Measurements from ENCODE around the gene WASF3. TPM values are rescaled to one million over a fixed set of nuclear protein-coding genes. Genes with fewer than 3 reads are reported as not detected.

The WASF3 gene
- total and polyA plus RNA-seq, 10 of the 15 experiments (the other 5 are each of a cell fraction or from before 2014, with no cell fraction given), result under 0.01 to 0.10 (median 0.01) TPM; not detected in 7

- no peak for TF ChIP-seq PKNOX1 (IDR thresholded peaks at IDR 0.05)
- no peak for TF ChIP-seq ZBTB11 (CRISPR knock-in tag; IDR thresholded peaks at IDR 0.05)
- TF ChIP-seq ASH2L (IDR thresholded peaks at IDR 0.05; ENCODE audit: borderline replicate concordance, low read depth), result no peak
- no peak for TF ChIP-seq EGR1 (IDR thresholded peaks at IDR 0.05; ENCODE audit: borderline replicate concordance in 1 of 2, low read depth in 2 of 2, low read length in 2 of 2)
- TF ChIP-seq SMAD1 (IDR thresholded peaks at IDR 0.05; ENCODE audit: low read depth, partially characterized antibody), result no peak
- no peak for TF ChIP-seq NBN (IDR thresholded peaks at IDR 0.05)
These were observed 17.8 kb downstream of the WASF3 start (continued) for GRCh38 chr13:26575244-26575643.

GRCh38 chr13:26579580-26579979 lies 22.1 kb downstream of the WASF3 start:
- Histone ChIP-seq H3K79me2 (ENCODE audit: control insufficient read depth, insufficient read depth, low read length) (no peaks in the 10 kb centered on the region), H3K4me3 (no peak overlapping the region), H2AFZ (ENCODE audit: control insufficient read depth, low read depth, low read length) (no peak overlapping the region), H3K4me1 (ENCODE audit: control insufficient read depth, insufficient read depth, low read length) (no peaks in the 10 kb centered on the region), H3K9ac (ENCODE audit: control insufficient read depth, insufficient read depth, low read length) (no peak overlapping the region), H3K9me3 (replicated peaks; ENCODE audit: control insufficient read depth, insufficient read depth, low read length) (no peaks in the 10 kb centered on the region), H3K27ac (ENCODE audit: control insufficient read depth, insufficient read depth) (no peak overlapping the region), H3K27me3 (replicated peaks in 1 of 2; ENCODE audit: control insufficient read depth in 2 of 2, insufficient read depth in 2 of 2, low read length in 1 of 2) (no peaks in the 10 kb centered on the region; a peak in 2 of 4 replicates), H3K4me2 (ENCODE audit: control insufficient read depth, insufficient read depth) (no peak overlapping the region), H3K36me3 (ENCODE audit: control insufficient read depth in 2 of 2, insufficient read depth in 2 of 2, low read length in 1 of 2) (no peaks in the 10 kb centered on the region), H4K20me1 (ENCODE audit: control insufficient read depth, insufficient read depth) (no peaks in the 10 kb centered on the region)
- DNase-seq (ENCODE audit: low read depth, low spot score), result no peak
- no peak for ATAC-seq
- ChIA-PET CTCF (no interaction called here), RAD21 (ENCODE audit: unreplicated experiment) (no interaction called here), SMC1A (ENCODE audit: uncharacterized antibody, unreplicated experiment) (no interaction called here), POLR2A (no interaction called here)
- 38% methylated on average over 1 of the region's 1 CpG for WGBS (ENCODE audit: insufficient coverage, insufficient replicate concordance, low lambda C conversion rate, missing lambda C conversion rate)
- no peak for FAIRE-seq
- in situ Hi-C loops (cut with MboI) (no loop called here), intact Hi-C loops (cut with micrococcal nuclease; ENCODE audit: unreplicated experiment) (no loop called here)
- no TSS peak for BruUV-seq (replicated peaks)
- TF ChIP-seq BCL3 (IDR thresholded peaks at IDR 0.05; ENCODE audit: borderline replicate concordance, insufficient read depth, low read depth, low read length, poor library complexity, severe bottlenecking), result no peak
- TF ChIP-seq MYC (IDR thresholded peaks at IDR 0.05; ENCODE audit: insufficient read depth, insufficient read length, insufficient replicate concordance, low read length, severe bottlenecking), result no peak
- TF ChIP-seq EZH2 (IDR thresholded peaks at IDR 0.05; ENCODE audit: borderline replicate concordance, control insufficient read depth, low read depth, low read length), result no peak
- TF ChIP-seq TBL1XR1 (IDR thresholded peaks at IDR 0.05; ENCODE audit: low read depth, low read length), result no peak
